Memory B cell (primary cell): ENCODE data around the gene KDM8.
"Not testable (repeated sequence)": the region's sequence is repeated elsewhere in the genome, so short reads cannot be mapped to it uniquely, and the experiment has no call there.

Source experiments
- ATAC-seq: fragments of 150-1000 bp; cut with Tn5 transposase; 2 replicates; pipeline ENCODE4 v1.10.0; 2021; ENCODE audit warnings: low read depth, mild to moderate bottlenecking, moderate library complexity
- DNase-seq, 2 donors: peaks; one replicate each; pipeline ENCODE4 v3.0.0; 2022; ENCODE audit warnings: low spot score in 2 of 2
- H3K27ac Mint-ChIP-seq: one replicate; pipeline ENCODE4 v1.8.0; 2022; ENCODE audit warnings: mild to moderate bottlenecking, moderate library complexity, mixed read lengths
- H3K27me3 Mint-ChIP-seq: one replicate; pipeline ENCODE4 v1.8.0; 2022; ENCODE audit warnings: mixed read lengths
- H3K36me3 Mint-ChIP-seq: one replicate; pipeline ENCODE4 v1.8.0; 2022; ENCODE audit warnings: mild to moderate bottlenecking, mixed read lengths
- H3K4me1 Mint-ChIP-seq: one replicate; pipeline ENCODE4 v1.8.0; 2022; ENCODE audit warnings: mixed read lengths
- H3K4me3 Mint-ChIP-seq: one replicate; pipeline ENCODE4 v1.8.0; 2022; ENCODE audit warnings: mild to moderate bottlenecking, moderate library complexity, mixed read lengths
- H3K9me3 Mint-ChIP-seq: one replicate; pipeline ENCODE4 v1.8.0; 2022; ENCODE audit warnings: mixed read lengths

The KDM8 gene

DNA sequence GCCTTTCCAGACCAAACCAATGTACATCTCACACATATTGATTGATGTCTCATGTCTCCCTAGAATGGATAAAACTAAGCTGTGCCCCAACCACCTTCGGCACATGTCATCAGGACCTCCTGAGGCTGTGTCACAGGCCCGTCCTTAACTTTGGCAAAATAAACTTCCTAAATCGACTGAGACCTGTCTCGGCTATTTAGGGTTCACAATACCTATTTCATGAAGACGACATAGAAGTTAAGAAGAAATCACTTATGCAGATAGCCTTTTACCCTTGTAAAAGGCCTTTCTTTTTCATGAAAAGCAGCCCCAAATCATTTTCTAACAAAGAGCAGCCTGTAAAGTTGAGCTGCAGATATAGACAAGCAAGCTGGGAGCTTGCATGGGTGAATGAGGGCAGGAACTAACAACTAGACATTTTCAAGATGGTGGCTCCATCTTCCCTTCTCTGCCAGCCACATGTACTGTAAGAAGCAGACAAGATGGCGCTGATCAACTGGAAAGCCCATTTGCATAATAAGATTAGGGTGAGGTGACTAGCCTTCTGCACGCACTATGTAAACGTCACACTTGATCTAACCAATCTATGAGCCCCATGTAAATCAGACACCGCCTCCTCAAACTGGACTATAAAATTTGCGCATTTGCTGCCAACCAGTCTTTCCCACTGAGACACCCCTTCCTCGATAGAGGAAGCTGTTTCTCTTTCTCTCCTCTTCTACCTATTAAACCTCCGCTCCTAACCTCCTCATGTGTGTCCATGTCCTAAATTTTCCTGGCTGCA is 4.7 kb upstream of the KDM8 start:
- ATAC-seq: no peak
- peaks cover 3% of the 10 kb centered on the region for H3K9me3 Mint-ChIP-seq
- no peaks in the 10 kb centered on the region for H3K36me3 Mint-ChIP-seq
- peak overlapping the region; percentile 48 for H3K27ac Mint-ChIP-seq
- H3K27me3 Mint-ChIP-seq: peaks cover 4% of the 10 kb centered on the region
- peaks cover 29% of the 10 kb centered on the region for H3K4me1 Mint-ChIP-seq
- H3K4me3 Mint-ChIP-seq: no peak overlapping the region
- no peak for DNase-seq

DNA sequence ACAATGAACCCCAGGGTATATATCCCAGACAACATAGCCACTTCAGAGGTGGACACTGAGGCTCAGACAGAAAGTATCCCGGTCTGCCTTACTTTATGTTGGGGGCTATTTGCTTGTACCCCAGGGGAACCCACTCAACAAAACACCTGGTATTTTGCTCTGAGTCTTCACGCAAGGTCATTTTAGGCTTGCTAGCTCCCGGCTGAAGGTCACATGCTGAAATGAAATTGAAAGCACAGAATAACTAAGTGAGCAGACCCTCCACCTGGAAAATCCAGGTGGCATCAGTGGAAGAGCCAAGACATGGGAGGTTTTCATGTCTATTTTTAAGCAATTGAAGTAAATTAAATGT is 4.1 kb upstream of the KDM8 start:
- Mint-ChIP-seq H3K4me1 (peaks cover 31% of the 10 kb centered on the region), H3K27ac (peak overlapping the region; percentile 48), H3K4me3 (no peak overlapping the region), H3K36me3 (peaks cover 1% of the 10 kb centered on the region), H3K9me3 (peaks cover 3% of the 10 kb centered on the region), H3K27me3 (peaks cover 4% of the 10 kb centered on the region)
- DNase-seq (no peak), ATAC-seq (no peak)

DNA sequence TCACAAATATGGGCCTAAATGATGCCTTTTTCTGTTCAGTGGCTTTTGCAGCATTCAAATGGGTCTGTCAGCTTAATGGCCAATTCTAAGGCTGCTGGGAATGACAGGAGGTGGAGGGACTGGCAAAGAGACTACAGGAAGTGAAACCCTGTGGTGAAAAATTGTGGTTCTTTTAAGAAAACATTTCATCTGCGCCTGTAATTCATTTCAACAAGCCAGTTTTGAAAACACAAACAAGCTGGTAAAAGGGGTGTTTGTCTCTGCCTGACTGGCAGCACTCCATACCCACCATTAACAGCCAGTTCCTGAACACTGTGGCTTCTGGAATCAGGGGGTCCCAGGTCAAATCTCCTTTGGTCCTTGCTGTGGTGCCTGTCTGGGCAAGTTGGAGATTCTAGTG is 3.6 kb upstream of the KDM8 start:
- peaks cover 4% of the 10 kb centered on the region for H3K27me3 Mint-ChIP-seq
- peaks cover 3% of the 10 kb centered on the region for H3K9me3 Mint-ChIP-seq
- peak; percentile 33 for ATAC-seq
- peak overlapping the region; percentile 48 for H3K27ac Mint-ChIP-seq
- peak in 1 of 2 donors; percentile 43 for DNase-seq
- peaks cover 33% of the 10 kb centered on the region for H3K4me1 Mint-ChIP-seq
- peaks cover 1% of the 10 kb centered on the region for H3K36me3 Mint-ChIP-seq
- peak overlapping the region; percentile 54 for H3K4me3 Mint-ChIP-seq

DNA sequence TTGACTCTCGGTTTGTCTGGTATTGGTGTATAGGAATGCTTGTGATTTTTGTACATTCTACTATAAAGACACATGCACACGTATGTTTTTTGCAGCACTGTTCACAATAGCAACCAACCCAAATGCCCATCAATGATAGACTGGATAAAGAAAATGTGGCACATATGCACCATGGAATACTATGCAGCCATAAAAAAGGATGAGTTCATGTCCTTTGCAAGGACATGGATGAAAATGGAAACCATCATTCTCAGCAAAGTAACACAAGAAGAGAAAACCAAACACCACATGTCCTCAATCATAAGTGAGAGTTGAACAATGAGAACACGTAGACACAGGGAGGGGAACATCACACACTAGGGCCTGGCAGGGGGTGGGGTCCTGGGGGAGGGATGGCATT is 2.4 kb upstream of the KDM8 start:
- DNase-seq, ATAC-seq, H3K27me3 Mint-ChIP-seq, H3K9me3 Mint-ChIP-seq, H3K36me3 Mint-ChIP-seq, H3K27ac Mint-ChIP-seq: not testable (repeated sequence)
- peaks cover 33% of the 10 kb centered on the region for H3K4me1 Mint-ChIP-seq
- peak overlapping the region; percentile 6 for H3K4me3 Mint-ChIP-seq

DNA sequence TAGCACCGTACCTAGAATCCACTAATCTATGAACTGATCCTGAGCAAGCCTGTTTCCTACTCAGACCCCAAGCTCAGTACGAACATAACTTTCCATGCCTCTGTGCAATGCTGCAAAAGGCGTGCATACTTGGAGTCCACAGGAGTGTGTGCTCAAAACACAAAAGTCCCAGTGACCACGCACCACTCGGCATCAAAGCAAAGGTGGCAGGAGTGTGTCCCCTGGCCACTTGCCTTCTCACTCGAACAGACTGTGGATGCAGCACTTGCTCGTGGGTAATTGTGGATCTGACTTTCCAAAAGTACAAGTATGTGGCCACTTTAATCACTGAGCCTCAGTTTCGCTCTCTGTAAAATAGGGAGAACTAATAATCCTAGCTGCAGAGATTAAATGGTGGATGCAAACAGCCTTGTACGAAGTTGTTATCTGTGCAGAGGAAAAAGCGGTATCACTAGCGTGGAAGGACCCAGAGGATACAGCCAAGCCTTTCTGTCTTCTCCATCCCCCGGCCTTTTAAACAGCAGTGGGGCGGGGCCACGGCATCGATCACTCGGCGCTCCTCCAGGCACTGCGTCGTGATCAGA is 311 bp upstream of the KDM8 start:
- ATAC-seq (peak; percentile 62), DNase-seq (no peak)
- peaks cover 1% of the 10 kb centered on the region for H3K36me3 Mint-ChIP-seq
- peak overlapping the region; percentile 93 for H3K4me3 Mint-ChIP-seq
- H3K27me3 Mint-ChIP-seq: no peaks in the 10 kb centered on the region
- peaks cover 2% of the 10 kb centered on the region for H3K9me3 Mint-ChIP-seq
- H3K4me1 Mint-ChIP-seq: peaks cover 27% of the 10 kb centered on the region
- H3K27ac Mint-ChIP-seq: peak overlapping the region; percentile 97

DNA sequence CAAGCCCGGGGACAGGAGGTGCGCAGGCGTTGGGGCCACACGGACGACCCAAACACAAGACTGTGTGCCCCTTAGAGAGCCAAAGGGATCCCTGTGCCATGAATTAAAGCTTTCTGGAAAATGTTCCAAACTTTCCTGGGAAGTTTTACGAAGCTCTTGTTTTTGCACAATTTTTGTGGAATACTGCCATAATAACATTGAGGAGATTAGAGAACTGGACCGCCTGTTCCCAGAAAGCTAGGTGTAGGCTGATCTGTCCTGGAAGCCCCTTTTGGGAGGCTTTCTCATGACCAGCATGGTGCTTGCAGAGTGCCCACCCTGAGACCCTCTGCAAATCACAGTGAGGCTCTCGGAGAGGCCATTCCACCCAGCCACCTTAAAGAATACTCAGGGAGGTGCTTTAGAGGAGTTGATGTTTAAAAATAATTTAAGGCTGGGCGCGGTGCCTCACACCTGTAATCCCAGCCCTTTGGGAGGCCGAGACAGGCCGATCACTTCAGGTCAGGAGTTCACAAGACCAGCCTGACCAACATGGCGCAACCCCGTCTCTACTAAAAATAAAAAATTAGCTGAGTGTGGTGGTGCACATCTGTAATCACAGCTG is 1.1 kb downstream of the KDM8 start:
- H3K27ac Mint-ChIP-seq: peak overlapping the region; percentile 97
- peak overlapping the region; percentile 93 for H3K4me3 Mint-ChIP-seq
- H3K4me1 Mint-ChIP-seq: peaks cover 20% of the 10 kb centered on the region
- DNase-seq: no peak
- H3K27me3 Mint-ChIP-seq: no peaks in the 10 kb centered on the region
- ATAC-seq: no peak
- no peaks in the 10 kb centered on the region for H3K9me3 Mint-ChIP-seq
- peaks cover 1% of the 10 kb centered on the region for H3K36me3 Mint-ChIP-seq

DNA sequence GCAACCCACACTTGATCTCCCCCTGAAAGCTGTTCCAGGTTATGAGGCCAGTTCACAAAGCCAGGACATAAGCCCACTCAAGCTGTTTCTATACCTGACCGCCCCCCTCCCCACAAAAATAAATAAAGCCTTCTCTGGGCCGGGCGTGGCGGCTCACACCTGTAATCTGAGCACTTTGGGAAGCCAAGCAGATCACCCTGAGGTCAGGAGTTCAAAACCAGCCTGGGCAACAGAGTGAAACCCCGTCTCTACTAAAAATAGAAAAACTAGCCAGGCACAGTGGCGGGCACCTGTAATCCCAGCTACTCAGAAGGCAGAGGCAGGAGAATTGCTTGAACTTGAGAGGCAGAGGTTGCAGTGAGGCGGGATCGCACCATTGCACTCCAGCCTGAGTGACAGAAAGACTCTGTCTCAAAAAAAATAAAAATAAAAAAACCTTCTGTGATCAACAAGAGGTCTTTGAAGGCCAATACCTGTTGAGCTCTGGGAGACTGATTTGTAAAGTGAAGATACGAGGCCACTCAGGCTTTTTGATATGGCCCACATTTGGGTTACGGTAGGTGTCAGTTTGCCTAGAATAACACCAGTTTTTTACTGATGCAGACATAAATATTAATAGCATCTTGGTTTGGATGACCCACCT is 2.2 kb downstream of the KDM8 start:
- Mint-ChIP-seq H3K4me1 (peaks cover 9% of the 10 kb centered on the region), H3K36me3 (peaks cover 3% of the 10 kb centered on the region), H3K4me3 (no peak overlapping the region), H3K27me3 (no peaks in the 10 kb centered on the region), H3K27ac (no peak overlapping the region), H3K9me3 (no peaks in the 10 kb centered on the region)
- no peak for DNase-seq
- no peak for ATAC-seq

DNA sequence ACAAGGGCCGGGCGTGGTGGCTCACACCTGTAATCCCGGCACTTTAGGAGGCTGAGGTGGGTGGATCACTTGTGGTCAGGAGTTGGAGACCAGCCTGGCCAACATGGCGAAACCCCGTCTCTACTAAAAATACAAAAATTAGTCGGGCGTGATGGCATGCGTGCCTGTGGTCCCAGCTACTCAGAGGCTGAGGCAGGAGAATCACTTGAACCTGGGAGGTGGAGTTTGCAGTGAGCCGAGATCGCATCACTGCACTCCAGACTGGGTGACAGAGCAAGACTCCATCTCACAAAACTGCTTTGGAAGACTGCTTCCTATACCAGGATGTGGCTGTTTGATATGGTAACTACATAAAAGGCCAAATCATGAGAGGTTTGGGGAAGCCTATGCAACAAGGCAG is 3.8 kb downstream of the KDM8 start:
- not testable (repeated sequence) for H3K9me3 Mint-ChIP-seq, H3K36me3 Mint-ChIP-seq, H3K4me1 Mint-ChIP-seq, ATAC-seq, DNase-seq, H3K27ac Mint-ChIP-seq, H3K27me3 Mint-ChIP-seq, H3K4me3 Mint-ChIP-seq

DNA sequence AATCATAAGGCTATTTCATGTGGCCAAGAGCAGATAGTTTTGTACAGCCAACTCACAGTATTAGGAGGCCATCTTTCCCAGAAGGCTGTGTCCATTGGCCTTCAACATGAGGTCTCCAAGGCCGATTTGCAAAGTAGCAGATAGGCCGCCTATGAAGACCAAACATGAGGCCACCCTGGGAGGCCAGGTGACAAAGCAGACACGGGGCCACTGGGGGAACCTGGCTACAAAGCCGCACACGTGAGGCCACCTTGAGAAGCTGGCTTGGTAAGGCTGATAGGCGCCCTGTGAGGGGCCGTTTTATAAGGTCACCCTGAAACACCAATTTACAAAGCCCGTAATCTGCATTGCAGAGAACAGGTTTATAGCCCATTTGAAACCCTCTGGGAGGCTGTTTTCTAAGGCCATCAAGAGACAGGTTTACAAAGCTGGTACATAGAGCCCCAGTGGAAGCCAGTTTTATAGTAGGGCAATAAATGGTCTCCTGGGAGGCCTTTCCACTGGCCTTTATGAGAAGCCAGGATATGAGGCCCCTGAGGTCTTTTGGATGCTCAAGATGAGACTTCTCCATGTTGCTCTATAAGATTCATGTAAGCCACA is 4.9 kb downstream of the KDM8 start:
- no peaks in the 10 kb centered on the region for H3K27me3 Mint-ChIP-seq
- H3K27ac Mint-ChIP-seq: no peak overlapping the region
- H3K4me1 Mint-ChIP-seq: peaks cover 4% of the 10 kb centered on the region
- ATAC-seq (no peak), DNase-seq (no peak)
- peaks cover 3% of the 10 kb centered on the region for H3K36me3 Mint-ChIP-seq
- H3K4me3 Mint-ChIP-seq: no peak overlapping the region
- H3K9me3 Mint-ChIP-seq: no peaks in the 10 kb centered on the region

DNA sequence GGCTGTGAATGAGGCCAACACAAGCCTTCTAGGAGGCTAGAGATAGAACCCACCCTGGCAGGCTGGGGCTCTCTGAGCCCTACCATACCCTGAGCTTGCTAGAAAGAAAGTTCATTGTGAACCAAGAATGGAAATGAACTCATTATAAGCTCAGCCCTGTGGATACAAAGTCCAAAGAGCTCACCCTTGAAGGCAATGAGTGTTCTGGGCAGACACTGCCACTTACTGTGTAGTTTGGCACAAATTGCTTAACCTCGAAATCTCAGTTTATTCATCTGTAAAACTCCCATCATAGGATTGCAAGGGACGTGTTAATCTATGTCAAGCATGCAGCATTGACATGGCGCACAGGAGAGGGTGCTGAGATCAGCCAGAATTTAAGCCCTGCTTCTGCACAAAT is 5.5 kb downstream of the KDM8 start:
- Mint-ChIP-seq H3K4me3 (no peak overlapping the region), H3K4me1 (peaks cover 4% of the 10 kb centered on the region), H3K27ac (no peak overlapping the region), H3K36me3 (peaks cover 3% of the 10 kb centered on the region), H3K27me3 (no peaks in the 10 kb centered on the region), H3K9me3 (no peaks in the 10 kb centered on the region)
- ATAC-seq (no peak), DNase-seq (no peak)

DNA sequence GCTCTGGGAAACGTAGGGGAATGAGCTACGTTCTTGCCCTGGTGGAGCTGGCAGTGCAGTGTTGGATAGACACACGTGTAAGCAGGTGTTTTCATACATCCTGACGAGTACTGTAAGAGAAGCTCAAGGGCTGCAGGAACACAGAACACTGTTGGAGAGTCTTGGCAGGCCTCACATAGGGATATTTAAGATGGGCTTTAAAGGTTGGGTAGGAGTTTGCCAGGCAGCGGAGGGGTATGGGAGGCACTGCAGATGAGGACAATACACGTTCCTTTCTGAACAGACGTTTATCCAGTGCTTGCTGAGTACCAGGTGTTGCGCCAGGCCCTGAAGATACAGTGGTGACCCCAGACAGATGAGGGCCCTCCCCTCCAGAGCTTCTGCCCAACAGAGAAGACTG is 6.3 kb downstream of the KDM8 start:
- H3K4me3 Mint-ChIP-seq: no peak overlapping the region
- H3K36me3 Mint-ChIP-seq: peaks cover 4% of the 10 kb centered on the region
- H3K9me3 Mint-ChIP-seq: no peaks in the 10 kb centered on the region
- no peak overlapping the region for H3K27ac Mint-ChIP-seq
- ATAC-seq (no peak), DNase-seq (no peak)
- no peaks in the 10 kb centered on the region for H3K27me3 Mint-ChIP-seq
- no peaks in the 10 kb centered on the region for H3K4me1 Mint-ChIP-seq

DNA sequence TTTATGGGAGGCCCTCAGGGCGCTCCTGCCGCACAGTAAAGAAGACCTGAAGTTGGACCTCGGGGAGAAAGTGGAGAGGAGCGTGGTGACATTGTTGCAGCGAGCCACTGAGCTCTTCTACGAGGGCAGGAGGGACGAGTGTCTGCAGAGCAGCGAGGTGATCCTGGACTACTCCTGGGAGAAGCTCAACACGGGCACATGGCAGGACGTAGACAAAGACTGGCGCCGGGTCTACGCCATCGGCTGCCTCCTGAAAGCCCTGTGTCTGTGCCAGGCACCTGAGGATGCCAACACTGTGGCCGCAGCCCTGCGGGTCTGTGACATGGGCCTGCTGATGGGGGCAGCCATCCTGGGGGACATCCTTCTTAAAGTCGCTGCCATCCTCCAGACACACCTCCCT is 6.8 kb downstream of the KDM8 start:
- no peak for DNase-seq
- Mint-ChIP-seq H3K4me3 (no peak overlapping the region), H3K4me1 (no peaks in the 10 kb centered on the region), H3K27me3 (no peaks in the 10 kb centered on the region), H3K9me3 (no peaks in the 10 kb centered on the region), H3K27ac (no peak overlapping the region), H3K36me3 (peaks cover 8% of the 10 kb centered on the region)
- no peak for ATAC-seq

DNA sequence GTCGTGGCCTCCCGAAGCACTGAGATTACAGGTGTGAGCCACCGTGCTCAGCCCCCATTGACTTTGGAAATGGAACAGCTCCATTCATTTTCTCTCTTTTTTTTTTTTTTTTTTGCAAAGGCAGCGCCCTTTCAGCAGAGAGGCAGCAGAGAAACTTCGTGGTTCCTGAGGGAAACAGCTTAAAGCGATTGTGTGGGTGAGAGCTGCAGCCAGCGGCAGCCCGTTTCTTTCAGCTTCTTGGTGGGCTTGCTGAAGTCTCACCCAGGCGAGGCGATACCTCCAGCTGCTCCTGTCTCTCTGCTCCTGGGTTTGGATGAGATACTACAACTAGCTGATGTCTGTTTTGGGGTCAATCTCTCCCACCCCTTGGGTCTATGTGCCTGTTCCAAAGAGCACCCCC is 7.7 kb downstream of the KDM8 start:
- Mint-ChIP-seq H3K4me3 (no peak overlapping the region), H3K9me3 (no peaks in the 10 kb centered on the region), H3K4me1 (no peaks in the 10 kb centered on the region), H3K27me3 (no peaks in the 10 kb centered on the region), H3K27ac (no peak overlapping the region), H3K36me3 (peaks cover 12% of the 10 kb centered on the region)
- DNase-seq (no peak), ATAC-seq (no peak)
